Putamen (tissue), 1 donor: Measurements from ENCODE around the gene CSNK1A1.
"Not testable (repeated sequence)": the region's sequence is repeated elsewhere in the genome, so short reads cannot be mapped to it uniquely, and the experiment has no call there.

Source experiments
- DNase-seq: peaks from one replicate; pipeline ENCODE4 v3.0.0-alpha.2; 2016; ENCODE audit warnings: low spot score

Gene CSNK1A1

DNA sequence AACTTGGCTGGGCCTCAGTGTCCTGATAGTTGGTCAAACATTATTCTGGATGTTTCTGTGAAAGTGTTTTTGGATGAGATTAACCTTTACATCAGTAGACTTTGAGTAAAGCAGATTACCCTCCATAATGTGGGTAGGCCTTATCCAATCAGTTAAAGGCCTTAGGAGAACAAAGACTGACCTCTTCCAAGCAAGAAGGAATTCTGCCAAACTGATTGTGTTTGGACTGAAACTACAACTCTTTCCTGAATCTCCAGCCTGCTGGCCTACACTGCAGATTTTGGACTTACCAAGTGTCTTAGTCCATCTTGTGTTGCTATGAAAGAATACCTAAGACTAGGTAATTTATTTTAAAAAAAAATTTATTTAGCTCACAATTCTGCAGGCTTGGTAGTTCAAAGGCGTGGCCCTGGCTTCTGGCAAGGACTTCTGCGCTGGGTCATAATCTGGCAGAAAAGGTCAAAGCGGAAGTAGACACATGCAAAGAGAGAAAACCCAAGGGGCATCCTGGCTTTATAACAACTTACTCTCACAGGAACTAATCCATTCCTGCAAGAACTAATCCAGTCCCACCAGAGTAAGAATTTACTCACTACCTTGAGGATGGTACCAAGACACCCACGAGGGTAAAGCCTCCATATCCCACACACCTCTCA is 21.5 kb upstream of the CSNK1A1 start:
- DNase-seq = no peak

DNA sequence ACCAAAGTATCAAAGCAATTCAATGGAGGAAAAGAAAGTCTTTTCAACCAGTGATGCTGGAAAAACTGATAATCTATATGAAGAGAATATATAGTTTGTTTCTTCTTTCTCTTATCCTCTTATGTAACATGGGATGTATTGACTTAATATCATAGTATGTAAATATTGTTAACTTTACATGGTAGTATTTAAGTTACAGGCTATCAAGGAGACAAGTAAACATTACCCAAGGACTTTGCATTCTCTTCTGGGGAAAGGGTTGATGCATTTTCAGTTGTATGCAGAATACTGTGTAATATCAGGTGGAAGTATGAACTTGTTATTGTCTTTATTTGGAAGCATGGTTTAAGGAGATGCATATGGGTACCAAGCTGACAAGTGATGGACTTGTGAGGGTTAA is 20.9 kb upstream of the CSNK1A1 start:
- DNase-seq = no peak

DNA sequence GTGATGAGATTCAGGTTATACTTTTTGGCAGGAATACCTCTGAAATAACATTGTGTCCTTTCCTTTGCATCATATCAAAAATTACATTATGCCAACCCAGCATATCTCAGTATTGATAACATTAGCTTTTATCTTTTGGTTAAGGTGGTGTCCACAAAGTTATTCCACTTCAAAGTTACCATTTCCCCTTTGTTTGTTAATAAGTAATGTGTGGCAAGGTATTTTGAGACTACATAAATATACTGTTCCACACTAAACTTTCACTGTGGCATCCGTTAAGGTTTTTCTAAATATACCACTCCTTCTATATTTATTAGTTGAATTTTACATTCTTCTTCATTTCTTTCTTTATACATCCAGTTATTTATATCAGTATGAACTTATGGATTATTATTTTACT is 16.0 kb upstream of the CSNK1A1 start:
- DNase-seq = no peak

DNA sequence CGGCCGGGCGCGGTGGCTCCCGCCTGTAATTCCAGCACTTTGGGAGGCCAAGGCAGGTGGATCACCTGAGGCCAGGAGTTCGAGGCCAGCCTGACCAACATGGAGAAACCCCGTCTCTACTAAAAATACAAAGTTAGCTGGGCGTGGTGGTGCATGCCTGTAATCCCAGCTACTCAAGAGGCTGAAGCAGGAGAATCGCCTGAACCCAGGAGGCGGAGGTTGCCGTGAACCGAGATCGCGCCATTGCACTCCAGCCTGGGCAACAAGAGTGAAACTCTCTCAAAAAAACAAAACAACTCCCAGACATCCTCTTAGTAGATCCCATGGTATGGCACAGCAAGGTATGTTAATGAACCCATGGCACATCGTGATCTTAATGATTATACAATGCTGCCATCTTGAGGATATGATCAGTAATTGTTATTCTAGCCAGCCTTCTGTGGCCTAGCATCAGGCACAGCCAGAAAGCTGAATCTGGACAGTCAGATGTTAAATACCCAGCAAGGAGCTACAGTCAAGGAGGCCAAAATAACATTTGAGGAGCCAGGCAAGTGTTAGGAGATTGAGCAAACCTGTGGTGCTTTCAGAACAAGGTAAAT is 13.4 kb upstream of the CSNK1A1 start:
- peak; percentile 64 for DNase-seq

DNA sequence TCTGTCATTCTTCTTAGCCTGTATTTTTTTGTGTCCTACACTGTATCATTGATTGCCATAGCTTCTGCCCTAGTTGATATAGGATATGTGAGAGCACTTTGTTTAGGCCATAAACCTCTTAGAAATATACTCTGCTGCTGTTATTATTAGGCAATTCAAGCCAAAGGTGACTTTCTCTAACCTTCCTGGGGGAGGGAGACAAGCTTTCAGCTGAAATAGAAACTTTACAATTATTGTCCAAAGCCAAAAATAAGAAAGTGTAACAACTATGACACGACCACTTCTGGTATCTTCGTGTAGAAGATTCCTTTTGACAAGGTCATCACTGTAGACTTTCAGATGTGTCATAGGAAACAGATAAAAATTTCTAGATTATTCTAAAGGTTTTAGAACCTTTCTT is 12.2 kb upstream of the CSNK1A1 start:
- DNase-seq = no peak

DNA sequence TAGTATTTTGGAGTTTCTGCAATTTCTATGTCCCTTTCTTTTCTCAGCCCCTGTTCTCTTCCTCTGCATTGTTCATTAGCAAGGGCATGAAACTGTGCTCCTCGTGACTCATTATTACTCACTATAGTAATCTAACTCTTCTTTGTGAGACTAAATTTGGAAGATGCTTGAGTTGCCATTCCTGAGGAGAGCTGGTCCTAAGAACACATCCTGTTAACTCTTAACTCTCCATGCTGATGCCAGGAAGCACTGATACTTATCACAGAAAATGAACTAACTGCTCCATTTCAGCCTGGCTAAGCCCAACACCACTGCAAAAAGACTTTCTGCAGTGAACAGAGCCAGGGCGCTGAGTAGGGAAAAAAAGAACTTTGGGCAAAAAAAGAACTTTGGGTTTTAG is 10.6 kb upstream of the CSNK1A1 start:
- no peak for DNase-seq

DNA sequence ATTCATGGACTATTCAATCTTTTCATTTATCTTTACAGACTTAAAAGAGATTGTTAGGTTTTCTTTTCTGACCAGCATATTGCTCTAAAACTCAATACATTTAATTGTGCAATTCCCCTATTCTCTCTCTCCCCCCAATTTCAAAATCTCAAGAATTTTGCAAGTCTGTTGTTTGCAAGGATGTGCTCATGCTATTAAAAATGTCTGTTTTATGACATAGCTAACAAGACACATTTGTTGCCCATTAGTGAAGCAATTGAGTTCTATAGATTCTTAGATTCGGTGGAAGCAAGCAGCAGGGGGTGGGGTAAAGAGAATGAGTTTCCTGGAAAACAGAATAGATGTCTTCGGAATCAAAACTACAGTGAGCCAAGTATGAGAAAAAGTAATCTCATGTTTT is 8.5 kb upstream of the CSNK1A1 start:
- DNase-seq = no peak

DNA sequence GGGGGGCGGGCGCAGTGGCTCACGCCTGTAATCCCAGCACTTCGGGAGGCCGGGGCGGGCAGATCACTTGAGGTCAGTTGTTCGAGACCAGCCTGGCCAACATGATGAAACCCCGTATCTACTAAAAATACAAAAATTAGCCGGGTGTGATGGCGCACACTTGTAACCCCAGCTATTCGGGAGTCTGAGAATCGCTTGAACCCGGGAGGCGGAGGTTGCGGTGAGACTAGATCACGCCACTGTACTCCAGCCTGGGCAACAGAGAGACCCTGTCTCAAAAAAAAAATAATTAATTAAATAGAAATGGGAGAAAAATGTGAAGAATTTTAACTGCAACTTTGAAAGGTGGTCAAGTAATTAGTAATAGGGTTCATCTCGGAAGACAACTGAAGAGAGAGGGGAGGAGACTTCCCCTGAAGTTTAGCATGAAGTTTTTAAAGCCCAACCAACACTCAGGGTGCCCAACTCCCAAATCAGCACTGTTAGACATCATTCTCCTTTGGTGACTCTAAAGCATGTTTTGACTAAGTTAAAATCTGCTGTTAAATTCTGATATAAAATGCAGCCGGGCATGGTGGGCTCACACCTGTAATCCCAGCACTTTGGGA is 1.4 kb upstream of the CSNK1A1 start:
- no peak for DNase-seq

DNA sequence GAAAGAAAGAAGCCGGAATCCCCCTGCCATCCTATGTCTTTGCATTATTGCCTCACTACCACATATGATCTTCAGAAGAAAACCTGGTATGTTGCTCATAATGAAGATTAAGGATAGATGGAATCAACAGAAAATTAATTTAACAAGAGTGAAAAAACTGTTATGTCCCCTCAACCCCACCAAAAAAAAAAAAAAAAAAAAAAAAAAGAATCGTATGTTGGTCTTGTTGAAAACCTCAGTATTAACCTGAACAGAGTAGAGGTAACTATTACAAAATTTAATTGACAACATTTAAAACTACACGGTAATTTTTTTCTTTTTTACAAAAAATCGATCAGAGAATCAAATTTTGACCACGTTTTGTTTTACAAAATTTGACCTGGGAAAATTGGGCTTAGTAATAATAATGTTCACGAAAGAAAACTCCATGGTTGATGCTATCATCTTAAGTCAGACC is 827 bp upstream of the CSNK1A1 start:
- DNase-seq = no peak

DNA sequence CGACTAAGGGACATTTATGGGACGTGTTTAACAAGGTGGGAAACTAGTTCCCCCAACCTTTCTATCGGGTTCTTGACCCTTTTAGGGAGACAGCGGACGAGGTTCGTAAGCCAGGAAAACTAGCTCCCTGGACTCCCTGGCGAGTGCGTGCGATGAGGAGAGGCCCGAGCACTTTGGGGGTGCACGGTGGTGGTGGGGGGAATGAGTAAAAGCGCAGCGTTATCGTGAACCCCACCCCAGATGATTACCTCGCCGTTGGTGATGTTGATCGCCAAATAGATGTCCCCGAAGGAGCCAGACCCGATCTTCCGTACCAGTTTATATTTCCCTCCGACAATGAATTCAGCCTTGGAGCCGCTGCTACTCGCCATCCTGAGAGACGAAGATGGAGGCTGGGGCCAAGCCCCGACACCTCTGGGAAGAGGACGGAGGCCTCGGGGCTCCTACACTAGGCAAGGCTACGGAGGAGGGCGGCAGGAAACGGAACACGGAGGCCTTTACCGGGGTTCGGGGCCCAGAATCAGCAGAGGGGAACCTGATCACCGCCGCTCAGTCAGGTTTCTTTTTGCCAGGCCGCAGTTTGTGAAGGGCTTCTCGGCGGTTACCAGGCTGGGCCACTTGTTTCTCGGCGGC is 529 bp downstream of the CSNK1A1 start:
- DNase-seq = no peak

DNA sequence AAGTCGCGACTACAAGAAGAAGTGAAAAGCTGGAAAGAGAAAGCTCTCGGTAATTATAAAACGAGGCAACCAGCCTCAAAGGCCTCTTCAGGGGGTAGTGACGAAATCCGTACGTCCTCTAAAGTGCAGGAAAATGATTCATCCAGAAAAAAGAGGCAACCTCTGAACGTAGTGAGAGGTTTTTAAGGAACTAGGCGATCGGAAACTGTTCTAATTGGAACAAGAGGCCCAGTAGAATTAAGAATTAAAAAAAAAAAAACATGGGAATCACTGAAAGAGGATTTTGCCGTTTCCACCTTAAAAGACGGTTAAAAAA is 1.0 kb downstream of the CSNK1A1 start:
- DNase-seq = no peak

DNA sequence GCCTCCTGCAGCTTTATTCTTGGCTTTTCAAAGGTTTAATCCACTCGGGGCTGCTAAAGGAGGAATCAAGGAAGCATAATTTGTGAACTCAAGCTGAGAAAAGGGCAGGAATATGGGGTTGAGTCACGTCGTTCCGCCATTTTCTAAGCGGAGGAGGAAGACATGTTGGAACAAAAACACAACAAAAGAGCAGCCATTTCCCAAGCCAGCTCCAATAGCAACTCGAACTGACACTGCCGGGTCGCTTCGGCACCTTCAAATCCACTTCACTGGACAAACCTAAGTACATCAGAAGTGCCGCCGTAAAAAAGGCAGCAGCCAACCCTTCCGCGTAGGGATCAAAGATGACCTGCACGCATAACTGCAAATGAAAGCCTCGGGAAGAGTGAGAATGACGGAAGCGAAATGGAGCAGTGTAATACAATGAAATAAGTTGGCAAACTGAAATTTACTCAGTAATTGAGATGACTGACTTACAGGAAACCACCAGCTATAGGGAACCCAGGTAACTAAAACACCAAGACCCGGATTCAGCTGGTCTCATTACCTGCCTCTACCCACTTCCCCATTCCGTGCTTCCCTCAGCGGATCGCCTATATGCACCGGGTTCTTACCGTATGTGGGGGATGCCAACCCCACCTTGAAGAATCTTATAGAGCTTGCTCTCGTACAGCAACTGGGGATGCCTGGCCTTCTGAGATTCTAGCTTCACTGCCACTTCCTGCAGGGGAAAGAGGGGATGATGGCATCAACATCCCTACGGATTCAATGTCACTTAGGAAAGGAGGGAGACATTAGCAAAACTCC is 1.6 kb downstream of the CSNK1A1 start:
- peak; percentile 58 for DNase-seq

DNA sequence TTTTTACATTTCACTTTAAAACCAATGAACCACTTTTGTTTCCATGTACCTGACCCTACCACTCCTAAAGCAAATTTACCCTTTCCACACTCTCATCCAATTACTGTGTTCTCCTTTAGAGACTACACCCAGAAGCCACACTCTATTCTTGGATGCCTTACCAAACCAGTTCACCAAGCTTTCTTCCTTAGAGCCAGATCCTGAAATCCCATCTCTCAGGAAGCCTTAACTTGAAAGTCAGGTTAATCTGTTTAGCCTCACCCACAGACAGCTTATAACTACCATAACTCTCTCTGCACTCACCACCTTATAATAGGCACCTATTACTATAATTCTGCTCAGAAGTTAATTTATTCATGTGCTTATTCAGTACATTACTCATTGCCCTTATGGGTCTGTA is 4.3 kb downstream of the CSNK1A1 start:
- no peak for DNase-seq

DNA sequence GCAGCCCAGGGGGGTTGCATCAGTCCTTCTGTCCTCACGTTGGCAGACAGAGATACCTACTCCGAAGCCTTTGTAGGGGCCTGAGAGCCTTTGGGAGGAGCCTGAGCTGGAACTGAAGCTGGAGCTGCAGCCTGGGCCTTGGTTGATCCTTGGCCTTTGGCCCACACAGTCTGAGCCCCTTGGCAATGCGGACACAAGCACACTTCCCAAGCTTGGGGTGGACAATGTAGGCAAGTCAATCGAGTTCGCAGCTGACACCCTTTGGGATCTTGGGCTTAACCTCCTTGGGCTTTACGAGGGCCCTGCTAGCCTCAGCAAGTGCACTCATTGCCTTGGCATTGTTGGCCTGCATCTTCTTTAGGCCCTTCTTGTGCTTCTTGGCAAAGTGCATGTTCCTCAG is 5.9 kb downstream of the CSNK1A1 start:
- DNase-seq = no peak

DNA sequence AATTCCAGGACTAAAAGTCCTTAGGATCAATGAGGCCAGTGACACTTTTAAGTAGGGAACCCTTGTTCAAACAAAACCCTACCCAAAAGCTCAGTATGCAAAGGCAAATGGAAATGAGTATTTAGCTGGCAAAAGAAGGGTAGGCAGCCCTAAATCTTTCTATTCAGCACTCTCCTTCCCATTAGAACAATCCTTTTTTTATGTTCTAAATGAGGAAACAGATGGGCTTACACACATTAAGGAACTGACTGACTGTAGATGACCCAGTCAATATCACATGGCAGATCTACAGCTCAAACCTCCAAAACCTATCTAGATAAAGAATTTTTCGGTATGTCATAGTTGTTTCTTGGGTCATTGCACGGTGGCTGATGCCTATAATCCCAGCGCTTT is 7.2 kb downstream of the CSNK1A1 start:
- no peak for DNase-seq

DNA sequence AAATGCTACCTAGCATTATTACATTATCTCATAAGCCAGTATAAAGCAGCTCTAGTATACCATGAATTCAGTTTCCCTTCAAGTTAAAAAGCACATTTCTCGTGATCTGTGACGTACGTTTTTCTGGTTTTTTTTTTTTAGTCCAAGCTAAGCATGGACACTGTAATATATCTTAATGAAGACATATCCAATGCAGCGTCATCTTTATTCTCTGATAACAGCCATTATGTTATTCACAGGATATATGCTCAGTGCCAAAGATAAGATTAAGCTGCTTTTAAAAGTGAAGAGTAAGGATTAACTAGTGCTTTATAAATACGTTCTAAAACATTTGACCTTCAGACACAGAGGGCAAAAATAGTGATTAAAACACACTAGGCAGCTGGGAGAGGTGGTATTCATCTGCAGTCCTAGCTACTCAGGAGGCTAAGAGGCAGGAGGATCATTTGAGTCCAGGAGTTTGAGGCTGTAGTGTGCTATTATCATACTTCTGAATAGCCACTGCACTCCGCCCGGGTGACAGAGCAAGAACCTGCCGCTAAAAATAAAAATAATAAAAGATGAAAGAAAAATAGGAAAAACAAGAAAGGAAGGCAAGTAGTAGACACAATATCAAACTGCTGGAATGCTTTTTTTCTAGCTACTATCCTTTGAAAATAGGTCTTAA is 7.7 kb downstream of the CSNK1A1 start:
- no peak for DNase-seq

DNA sequence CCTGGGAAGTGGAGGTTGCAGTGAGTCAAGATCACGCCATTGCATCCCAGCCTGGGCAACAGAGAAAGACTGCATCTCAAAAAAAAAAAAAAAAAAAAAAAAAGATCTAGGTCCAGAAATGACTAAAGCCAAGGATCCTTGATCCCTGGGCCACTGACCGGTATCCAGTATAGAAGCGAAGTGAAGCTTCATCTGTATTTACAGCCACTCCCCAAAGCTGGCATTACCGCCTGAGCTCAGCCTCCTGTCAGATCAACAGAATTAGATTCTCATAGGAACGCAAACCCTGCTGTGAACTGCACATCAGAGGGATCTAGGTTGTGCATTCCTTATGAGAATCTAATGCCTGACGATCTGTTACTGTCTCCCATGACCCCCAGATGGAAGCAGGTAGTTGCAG is 9.3 kb downstream of the CSNK1A1 start:
- DNase-seq = no peak

DNA sequence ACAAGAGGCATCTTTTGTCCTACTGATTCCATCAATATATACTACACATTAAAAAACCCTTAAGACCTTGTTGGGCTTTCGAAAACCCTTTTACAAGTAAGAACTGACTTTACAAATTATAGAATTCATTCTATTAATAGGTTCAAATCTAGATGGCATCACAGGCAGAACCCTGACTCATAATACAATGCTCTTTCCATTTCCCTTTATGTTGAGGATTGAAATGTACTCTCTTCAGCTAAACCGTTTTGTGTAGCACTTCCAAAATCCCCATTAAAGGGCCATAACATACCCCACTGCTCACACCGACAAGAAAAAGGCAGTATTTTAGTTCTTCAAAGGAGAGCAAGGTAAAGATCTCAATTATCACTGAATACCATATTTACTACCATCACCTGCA is 11.2 kb downstream of the CSNK1A1 start:
- no peak for DNase-seq

DNA sequence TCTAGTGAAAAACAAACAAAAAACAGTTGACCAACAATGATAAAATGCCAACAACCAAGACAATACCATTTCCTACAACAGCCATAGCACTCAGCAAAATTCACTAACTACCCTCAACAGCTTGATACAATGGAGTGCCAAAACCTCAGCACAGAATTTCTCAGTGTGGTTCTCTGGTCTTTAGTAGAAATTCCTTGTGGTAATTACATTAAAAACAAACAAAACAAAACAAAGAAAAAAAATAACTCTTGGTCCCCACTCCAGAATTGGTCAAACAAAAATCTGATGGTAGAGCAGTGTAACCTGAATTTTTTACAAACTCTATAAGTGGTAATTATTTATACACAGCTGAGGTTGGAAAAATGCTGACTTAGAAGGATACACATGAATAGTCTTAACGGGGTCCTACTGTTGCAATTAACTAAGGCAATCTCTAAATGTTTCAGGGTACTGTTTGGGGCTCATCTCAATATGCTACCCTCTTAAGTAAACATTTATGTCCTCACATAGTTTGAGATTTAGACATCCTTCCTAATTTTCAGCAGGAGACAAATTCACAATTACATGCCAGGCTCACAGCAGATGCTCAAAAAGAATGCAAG is 13.8 kb downstream of the CSNK1A1 start:
- DNase-seq = no peak

DNA sequence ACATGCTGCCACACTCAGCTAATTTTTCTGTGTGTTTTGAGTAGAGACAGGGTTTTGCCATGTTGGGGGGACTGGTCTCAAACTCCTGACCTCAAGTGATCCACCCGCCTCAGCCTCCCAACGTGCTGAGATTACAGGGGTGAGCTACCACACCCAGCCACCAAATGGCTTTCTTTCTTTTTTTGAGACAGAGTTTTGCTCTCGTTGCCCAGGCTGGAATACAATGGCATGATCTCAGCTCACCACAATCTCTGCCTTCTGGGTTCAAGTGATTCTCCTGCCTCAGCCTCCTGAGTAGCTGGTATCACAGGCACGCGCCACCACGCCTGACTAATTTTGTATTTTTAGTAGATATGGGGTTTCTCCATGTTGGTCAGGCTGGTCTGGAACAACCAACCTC is 15.5 kb downstream of the CSNK1A1 start:
- DNase-seq = not testable (repeated sequence)

DNA sequence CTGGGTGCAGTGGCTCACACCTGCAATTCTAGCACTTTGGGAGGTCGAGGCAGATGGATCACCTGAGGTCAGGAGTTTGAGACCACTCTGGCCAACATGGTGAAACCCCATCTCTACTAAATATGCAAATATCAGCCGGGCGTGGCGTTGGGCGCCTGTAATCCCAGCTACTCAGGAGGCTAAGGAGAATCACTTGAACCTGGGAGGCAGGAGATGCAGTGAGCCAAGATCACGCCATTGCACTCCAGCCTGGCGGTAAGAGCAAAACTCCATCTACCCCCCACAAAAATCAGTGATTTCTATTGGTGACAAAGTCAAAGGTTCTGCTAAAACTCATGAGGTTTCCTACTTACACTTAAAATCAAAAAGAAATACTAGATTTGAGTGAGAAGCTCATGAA is 18.8 kb downstream of the CSNK1A1 start:
- DNase-seq = no peak

DNA sequence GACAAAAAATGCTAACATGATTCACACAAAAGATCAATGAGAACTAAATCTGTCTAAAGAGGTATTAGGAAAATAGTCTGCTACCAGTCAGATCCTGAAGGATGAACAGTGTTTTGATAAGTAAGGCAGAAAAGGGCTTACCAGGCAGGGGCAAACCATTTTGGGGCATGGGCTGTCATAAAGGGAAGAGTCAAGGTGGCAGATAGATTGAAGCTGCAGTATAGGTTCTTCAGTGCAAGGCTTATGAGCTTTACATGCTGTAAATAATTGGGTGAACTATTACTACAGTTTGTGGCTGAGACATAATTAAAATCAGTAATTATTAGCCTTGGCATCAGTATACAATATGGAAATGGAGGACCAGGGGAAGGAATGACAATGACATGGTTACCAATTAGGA is 21.8 kb downstream of the CSNK1A1 start:
- DNase-seq = no peak
